ENCODE data around the gene OR11H1.
"Not testable (repeated sequence)": the region's sequence is repeated elsewhere in the genome, so short reads cannot be mapped to it uniquely, and the experiment has no call there.

OR11H1 gene

GRCh38 chr22:15527892-15528291 is at the start of gene OR11H1:
TSS of gene OR11H1 (plus strand) at chr22:15528192. CDS start at chr22:15528192, 0 bp downstream.
- DNase-seq (ENCODE audit: low spot score in 2 of 2); H3K36me3 ChIP-seq (replicated peaks); H3K4me3 ChIP-seq; in situ Hi-C loops (cut with MboI; ENCODE audit: low sequenced_read_pairs); H3K4me1 ChIP-seq; H3K27me3 ChIP-seq (ENCODE audit: low read depth); H3K9me3 ChIP-seq: not testable (repeated sequence)

- H3K9me3 ChIP-seq; in situ Hi-C loops (cut with MboI; ENCODE audit: low sequenced_read_pairs); DNase-seq (ENCODE audit: low spot score in 2 of 2); H3K27me3 ChIP-seq (ENCODE audit: low read depth); H3K4me1 ChIP-seq; H3K36me3 ChIP-seq (replicated peaks); H3K4me3 ChIP-seq: not testable (repeated sequence)
Measured at GRCh38 chr22:15509967-15510366, 18.0 kb upstream of the OR11H1 start.

GRCh38 chr22:15515896-15516295 is 12.1 kb upstream of the OR11H1 start:
- in situ Hi-C loops (cut with MboI; ENCODE audit: low sequenced_read_pairs); H3K27me3 ChIP-seq (ENCODE audit: low read depth): not testable (repeated sequence)

GRCh38 chr22:15553767-15554166 is 25.8 kb downstream of the OR11H1 start:
- H3K9me3 ChIP-seq; H3K4me1 ChIP-seq; H3K4me3 ChIP-seq; H3K27me3 ChIP-seq (ENCODE audit: low read depth); DNase-seq (ENCODE audit: low spot score in 2 of 2); H3K36me3 ChIP-seq (replicated peaks); in situ Hi-C loops (cut with MboI; ENCODE audit: low sequenced_read_pairs): not testable (repeated sequence)

More at GRCh38 chr22:15515896-15516295, 12.1 kb upstream of the OR11H1 start:
- DNase-seq (ENCODE audit: low spot score in 2 of 2); H3K9me3 ChIP-seq; H3K36me3 ChIP-seq (replicated peaks); H3K4me3 ChIP-seq; H3K4me1 ChIP-seq: not testable (repeated sequence)

- H3K36me3 ChIP-seq (replicated peaks); H3K4me3 ChIP-seq; H3K27me3 ChIP-seq (ENCODE audit: low read depth); in situ Hi-C loops (cut with MboI; ENCODE audit: low sequenced_read_pairs); DNase-seq (ENCODE audit: low spot score in 2 of 2); H3K9me3 ChIP-seq; H3K4me1 ChIP-seq: not testable (repeated sequence)
Measured at GRCh38 chr22:15563461-15563860, 35.5 kb downstream of the OR11H1 start.

GRCh38 chr22:15565063-15565462 is 37.1 kb downstream of the OR11H1 start:
- H3K36me3 ChIP-seq (replicated peaks); H3K9me3 ChIP-seq; H3K27me3 ChIP-seq (ENCODE audit: low read depth); in situ Hi-C loops (cut with MboI; ENCODE audit: low sequenced_read_pairs); DNase-seq (ENCODE audit: low spot score in 2 of 2); H3K4me1 ChIP-seq; H3K4me3 ChIP-seq: not testable (repeated sequence)

Data from HAP-1 (cell line).